ENCODE measurements around the gene EML1.

The EML1 gene

GRCh38 chr14:99792210-99792535 is 1.0 kb upstream of the EML1 start:
- TF ChIP-seq, protein P1, sequence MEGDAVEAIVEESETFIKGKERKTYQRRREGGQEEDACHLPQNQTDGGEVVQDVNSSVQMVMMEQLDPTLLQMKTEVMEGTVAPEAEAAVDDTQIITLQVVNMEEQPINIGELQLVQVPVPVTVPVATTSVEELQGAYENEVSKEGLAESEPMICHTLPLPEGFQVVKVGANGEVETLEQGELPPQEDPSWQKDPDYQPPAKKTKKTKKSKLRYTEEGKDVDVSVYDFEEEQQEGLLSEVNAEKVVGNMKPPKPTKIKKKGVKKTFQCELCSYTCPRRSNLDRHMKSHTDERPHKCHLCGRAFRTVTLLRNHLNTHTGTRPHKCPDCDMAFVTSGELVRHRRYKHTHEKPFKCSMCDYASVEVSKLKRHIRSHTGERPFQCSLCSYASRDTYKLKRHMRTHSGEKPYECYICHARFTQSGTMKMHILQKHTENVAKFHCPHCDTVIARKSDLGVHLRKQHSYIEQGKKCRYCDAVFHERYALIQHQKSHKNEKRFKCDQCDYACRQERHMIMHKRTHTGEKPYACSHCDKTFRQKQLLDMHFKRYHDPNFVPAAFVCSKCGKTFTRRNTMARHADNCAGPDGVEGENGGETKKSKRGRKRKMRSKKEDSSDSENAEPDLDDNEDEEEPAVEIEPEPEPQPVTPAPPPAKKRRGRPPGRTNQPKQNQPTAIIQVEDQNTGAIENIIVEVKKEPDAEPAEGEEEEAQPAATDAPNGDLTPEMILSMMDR (IDR thresholded peaks at IDR 0.05), result no peak
- H3K36me3 ChIP-seq, result no peaks in the 10 kb centered on the region
- peak overlapping the region; percentile 65 to 69 for H3K4me3 ChIP-seq
- peak overlapping the region; percentile 82 to 92 for H3K27ac ChIP-seq
- intact Hi-C loops (cut with DNase I; ENCODE audit: low total_unique reads), result loop anchor here (5.0 kb wide), 1 partner anchor 55 kb away; no protein-coding TSS in a partner anchor
- no peaks in the 10 kb centered on the region for H3K9me3 ChIP-seq
- no peaks in the 10 kb centered on the region for H3K27me3 ChIP-seq
- peaks cover 0 to 24% (median 13%) of the 10 kb centered on the region in 4 donors for H3K4me1 ChIP-seq
- no peak for DNase-seq

DNA sequence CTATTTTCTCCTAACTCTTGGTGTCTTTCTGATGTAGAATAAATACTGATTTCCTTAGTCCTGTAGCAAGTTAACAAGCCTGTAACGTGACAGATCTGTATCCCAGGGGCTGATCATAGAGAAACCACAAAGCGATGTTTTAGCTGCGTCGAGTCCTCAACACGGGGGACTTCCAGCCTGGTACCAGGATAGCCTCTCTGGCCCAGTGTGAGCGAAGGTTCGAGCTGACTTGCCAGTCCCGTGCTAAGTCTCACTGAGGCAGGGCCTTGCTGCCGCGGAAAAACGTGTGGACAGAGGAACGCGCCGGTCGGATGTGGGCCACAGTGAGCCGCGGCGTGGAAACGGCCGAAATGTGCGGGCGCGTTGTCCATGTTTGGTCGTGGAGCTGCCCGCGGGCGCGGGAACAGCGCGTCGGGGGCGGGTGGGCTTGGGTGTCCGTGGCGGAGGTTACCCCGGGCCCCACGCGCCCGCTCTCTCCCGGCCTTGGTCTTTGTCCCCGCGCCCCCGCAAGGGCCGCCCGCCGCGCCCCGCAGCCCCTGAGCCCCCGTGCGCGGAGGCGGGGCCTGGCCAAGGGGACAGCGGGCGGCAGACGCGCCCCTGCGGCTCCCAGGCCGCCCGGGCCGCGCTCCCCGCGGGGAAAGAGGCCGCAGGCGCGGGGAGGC is 531 bp upstream of the EML1 start:
- intact Hi-C loops (cut with DNase I; ENCODE audit: low total_unique reads), result loop anchor here (5.0 kb wide), 1 partner anchor 55 kb away; no protein-coding TSS in a partner anchor
- H3K27ac ChIP-seq, result peak overlapping the region; percentile 82 to 92
- H3K36me3 ChIP-seq, result no peaks in the 10 kb centered on the region
- TF ChIP-seq, protein P1 (IDR thresholded peaks at IDR 0.05), result no peak
- H3K4me1 ChIP-seq, result peaks cover 0 to 24% (median 13%) of the 10 kb centered on the region in 4 donors
- peak overlapping the region; percentile 65 to 69 for H3K4me3 ChIP-seq
- DNase-seq, result peak in 1 of 2 donors; percentile 74
- H3K27me3 ChIP-seq, result no peaks in the 10 kb centered on the region
- no peaks in the 10 kb centered on the region for H3K9me3 ChIP-seq

GRCh38 chr14:99794151-99794780 is 1.1 kb downstream of the EML1 start:
- Histone ChIP-seq H3K9me3 (no peaks in the 10 kb centered on the region), H3K4me3 (peak overlapping the region; percentile 65 to 69), H3K36me3 (no peaks in the 10 kb centered on the region), H3K27me3 (no peaks in the 10 kb centered on the region), H3K27ac (peak overlapping the region; percentile 35 to 92), H3K4me1 (peaks cover 0 to 24% (median 13%) of the 10 kb centered on the region in 4 donors)
- no peak for DNase-seq
- intact Hi-C loops (cut with DNase I; ENCODE audit: low total_unique reads), result loop anchor here (5.0 kb wide), 1 partner anchor 57 kb away; no protein-coding TSS in a partner anchor
- TF ChIP-seq, protein P1 (IDR thresholded peaks at IDR 0.05), result no peak

DNA sequence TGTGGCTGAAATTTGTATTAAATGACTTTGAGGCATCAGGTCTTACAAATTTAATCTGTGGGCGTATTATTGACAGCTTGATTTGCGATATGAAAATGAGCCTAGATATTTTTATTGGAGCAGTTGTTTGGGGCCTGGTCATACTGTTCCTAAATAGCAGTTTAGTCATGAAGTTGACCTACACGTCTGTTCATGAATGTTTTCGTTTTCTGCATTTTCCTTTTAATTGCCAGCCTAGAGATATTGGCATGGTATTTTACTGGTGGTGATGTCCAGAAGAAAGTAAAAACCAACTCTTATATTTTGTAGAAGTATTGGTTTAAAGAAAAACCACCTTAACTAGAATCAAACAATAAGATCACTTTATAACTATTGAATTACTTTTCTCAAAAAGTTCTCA is 1.8 kb downstream of the EML1 start:
- H3K27ac ChIP-seq, result no peak overlapping the region
- no peaks in the 10 kb centered on the region for H3K36me3 ChIP-seq
- intact Hi-C loops (cut with DNase I; ENCODE audit: low total_unique reads), result no loop called here
- H3K9me3 ChIP-seq, result no peaks in the 10 kb centered on the region
- TF ChIP-seq, protein P1 (IDR thresholded peaks at IDR 0.05), result no peak
- H3K4me1 ChIP-seq, result peaks cover 0 to 24% (median 13%) of the 10 kb centered on the region in 4 donors
- H3K4me3 ChIP-seq, result no peak overlapping the region
- no peaks in the 10 kb centered on the region for H3K27me3 ChIP-seq
- DNase-seq, result no peak

DNA sequence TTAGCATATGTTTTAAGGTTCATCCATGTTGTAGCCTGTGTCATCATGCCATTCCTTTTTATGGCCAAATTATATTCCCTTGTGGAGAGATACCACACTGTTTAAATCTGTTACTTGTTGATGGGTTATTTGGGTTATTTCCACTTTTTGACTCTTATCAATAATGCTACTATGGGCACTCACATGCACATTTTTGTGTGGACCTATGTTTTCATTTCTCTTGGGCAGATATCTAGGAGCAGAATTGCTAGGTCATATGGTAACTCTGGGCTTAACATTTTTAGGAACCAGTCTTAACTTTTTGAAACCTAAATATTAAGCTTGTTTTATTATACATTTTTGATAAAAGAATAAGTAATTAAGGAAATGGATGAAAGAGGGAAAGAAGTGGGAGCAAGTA is 4.0 kb downstream of the EML1 start:
- H3K36me3 ChIP-seq, result no peaks in the 10 kb centered on the region
- H3K27me3 ChIP-seq, result no peaks in the 10 kb centered on the region
- TF ChIP-seq, protein P1 (IDR thresholded peaks at IDR 0.05), result no peak
- H3K4me1 ChIP-seq, result peaks cover 0 to 16% (median 8%) of the 10 kb centered on the region in 4 donors
- H3K27ac ChIP-seq, result no peak overlapping the region
- no peaks in the 10 kb centered on the region for H3K9me3 ChIP-seq
- DNase-seq, result no peak
- no peak overlapping the region for H3K4me3 ChIP-seq
- intact Hi-C loops (cut with DNase I; ENCODE audit: low total_unique reads), result no loop called here

Measured in tibial artery (tissue), 4 donors.